ENCODE results near the gene PGAM5.
"Not testable (repeated sequence)": the region's sequence is repeated elsewhere in the genome, so short reads cannot be mapped to it uniquely, and the experiment has no call there.

Gene PGAM5

DNA sequence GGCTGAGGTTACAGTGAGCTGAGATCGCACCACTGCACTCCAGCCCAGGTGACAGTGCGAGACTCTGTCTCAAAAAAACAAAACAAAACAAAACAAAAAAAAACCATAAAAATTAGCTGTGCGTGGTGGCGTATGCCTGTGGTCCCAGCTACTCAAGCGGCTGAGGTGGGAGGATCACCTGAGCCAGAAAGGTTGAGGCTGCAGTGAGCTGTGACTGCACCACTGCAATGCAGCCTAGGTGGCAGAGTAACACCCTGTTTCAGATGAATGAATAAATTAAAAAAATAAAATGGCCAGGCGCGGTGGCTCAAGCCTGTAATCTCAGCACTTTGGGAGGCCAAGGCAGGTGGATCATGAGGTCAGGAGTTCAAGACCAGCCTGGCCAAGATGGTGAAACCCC lies 43.0 kb downstream of the PGAM5 start:
- not testable (repeated sequence) for DNase-seq (ENCODE audit: low spot score)

DNA sequence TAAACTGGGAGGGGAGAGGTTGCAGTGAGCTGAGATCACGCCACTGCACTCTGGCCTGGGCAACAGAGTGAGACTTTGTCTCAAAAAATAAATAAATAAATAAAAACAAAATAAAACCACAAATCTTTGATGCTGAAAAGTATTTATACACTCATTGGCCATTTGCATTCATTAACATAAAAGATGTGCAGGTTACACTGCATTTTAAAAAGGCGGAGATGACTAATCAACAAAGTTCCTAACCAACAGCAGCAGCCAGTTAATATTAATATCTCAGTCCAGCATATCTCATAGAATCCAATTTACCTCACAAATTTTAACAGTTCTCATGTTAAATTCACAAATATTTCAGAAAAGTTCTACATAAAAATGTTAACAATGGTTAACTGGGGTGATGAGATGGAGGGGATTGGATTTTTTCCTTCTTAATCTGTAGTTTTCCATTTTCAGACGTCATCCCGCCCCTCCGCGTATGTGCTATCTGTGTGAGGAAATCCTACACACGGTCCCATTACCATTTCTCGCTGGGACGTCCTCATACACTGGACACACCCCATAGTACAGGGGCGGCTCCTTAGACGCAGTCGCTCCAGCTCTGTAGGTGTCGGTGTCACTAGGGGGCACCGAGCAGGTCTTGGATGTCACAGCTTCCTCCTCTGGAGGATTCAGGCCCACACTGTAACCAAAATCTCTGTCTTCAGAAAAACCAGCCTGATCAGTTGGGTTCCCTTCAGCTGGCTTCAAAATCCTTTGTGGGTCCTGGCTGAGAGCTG lies 43.7 kb downstream of the PGAM5 start:
- DNase-seq (ENCODE audit: low spot score): peak; percentile 51

DNA sequence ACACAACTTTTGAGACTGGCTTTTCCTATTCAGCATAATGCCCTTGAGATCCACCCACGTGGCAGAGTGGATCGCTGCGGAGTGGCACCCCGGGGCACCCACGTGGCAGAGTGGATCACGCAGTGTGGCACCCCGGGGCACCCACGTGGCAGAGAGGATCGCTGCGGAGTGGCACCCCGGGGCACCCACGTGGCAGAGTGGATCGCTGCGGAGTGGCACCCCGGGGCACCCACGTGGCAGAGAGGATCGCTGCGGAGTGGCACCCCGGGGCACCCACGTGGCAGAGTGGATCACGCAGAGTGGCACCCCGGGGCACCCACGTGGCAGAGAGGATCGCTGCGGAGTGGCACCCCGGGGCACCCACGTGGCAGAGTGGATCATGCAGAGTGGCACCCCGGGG lies 48.2 kb downstream of the PGAM5 start:
- DNase-seq (ENCODE audit: low spot score): not testable (repeated sequence)

DNA sequence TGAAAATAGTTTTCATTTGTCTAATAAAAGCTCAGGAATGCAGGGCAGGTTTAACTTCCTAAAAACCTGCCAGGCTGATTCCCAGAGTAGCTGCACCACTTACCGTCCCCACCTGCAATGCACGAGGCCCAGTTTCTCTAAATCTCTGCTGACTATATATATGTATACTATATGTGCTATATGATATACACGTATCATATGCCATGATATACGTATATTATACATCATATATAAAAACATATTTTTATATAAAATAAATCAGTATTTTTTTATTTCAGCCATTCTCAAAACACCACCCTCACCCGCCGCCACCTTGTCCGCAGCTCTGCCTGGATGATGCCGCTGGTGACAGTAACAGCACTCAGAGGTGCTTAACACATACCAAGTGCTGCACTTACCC lies 48.7 kb downstream of the PGAM5 start:
- no peak for DNase-seq (ENCODE audit: low spot score)

DNA sequence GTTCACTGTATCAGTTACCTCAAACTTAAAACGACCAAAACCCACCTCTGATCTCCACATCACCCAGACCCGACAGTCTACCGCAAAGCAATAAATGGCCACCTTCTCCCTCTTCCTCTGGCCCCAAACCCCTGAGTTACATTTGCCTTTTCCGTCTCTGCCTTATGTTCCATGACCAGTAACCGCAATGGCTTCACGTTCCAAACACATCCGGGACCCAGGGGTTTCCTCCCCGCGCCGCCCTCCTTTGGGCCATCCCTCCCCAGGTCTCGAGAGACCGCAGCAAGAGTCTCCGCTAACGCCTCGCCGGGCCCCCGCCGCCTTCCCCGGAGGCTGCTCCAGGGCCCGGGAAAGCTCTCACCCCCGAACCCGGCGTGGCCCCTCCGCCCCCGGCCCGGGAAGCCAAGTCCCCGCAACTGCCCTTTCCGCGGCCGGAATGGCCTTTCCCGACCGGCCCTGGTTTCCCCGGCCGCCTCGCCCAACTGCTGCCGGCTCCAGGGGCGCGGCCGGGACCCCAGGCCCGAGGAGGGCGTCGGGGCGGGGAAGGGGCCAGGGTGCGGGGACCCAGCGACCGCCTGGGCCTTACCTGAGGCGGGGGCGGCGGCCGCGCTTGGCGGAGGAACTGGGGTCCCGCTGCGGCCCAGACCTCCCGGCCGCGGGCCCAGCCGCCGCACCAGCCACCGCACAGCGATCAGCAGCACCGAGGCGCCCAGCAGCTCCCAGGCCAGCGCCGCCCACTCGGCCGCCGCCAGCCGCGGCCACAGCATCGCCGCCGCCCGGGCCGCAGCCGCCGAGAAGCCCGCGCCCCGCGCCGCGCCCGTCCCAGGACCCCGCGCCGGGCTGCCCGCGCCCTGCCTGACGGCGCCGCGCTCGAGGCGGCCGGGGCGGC lies 50.6 kb downstream of the PGAM5 start, which contains the start of gene ANKLE2:
Gene ANKLE2, minus strand, starts transcription at position 801 of the 889 bp plus-strand sequence. Its CDS starts 34 bp downstream, at position 767.
- DNase-seq (ENCODE audit: low spot score): peak; percentile 84

DNA sequence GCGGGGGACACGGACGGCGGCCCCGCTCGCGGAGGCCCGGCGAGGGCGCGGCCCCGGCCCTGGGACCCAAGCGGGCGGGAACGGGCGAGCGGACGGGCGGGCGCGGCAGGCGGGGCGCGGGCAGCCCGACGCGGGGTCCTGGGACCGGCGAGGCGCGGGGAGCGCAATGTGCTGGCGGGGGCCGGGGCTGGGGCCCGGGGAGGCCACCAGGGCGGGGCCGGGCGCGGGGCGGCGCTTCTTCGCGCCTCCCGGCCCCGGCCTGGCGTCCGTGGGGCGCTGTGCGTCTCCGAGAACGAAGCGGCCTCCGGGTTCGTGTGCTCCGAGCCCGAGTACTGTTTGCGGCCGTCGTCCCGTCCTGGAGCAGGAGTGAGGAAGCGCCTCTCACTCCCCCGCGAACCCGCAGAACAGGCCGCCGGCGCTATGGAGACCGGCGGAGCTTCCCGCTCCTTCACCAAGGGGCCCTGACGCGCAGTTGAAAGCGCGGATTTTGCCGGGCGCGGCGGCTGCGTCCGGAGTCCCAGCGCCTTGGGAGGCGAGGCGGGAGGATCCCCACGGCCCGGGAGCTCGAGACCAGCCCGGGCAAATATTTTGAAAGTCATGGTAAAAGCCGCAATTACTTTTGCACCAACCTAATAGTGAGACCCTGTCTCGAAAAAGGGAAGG lies 51.4 kb downstream of the PGAM5 start:
- DNase-seq (ENCODE audit: low spot score): peak; percentile 90

DNA sequence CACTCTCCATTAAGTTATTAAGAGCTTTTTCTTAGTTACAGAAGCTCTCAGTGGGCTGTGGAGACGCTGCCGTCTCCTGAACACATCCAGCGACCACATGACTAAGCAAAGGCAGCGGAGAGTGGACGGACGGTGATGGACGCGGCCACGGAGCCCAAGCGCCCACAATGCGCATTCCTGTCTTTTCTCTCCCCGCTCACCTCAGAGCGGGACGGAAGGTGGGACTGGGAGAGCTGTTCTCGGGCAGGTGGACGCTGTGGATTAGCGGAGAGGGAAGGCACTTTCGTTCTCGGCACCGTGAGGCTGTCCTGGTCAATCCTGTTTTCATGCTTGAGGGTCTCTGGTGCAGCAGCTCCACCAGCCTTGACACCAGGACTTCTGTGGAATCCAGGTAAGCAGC lies 53.6 kb downstream of the PGAM5 start:
- no peak for DNase-seq (ENCODE audit: low spot score)

DNA sequence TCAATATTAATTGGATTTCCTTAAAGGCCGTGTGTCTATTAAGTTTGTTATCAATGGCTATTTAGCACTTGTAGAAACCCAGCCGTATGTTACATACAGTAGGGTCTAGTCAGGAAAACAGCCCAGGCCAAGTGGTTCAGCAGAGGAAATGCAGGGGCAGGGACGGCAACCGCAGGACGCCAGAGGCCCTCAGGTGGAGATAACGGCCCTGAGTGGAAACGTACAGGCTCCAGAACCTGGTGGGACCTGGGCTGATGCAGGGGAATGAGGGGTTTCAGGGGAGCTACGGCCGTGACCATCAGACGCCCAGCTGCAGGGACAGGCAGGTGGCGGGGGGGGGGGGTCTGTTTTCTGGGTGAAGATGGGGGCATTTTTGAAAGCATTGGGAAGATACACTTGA lies 54.7 kb downstream of the PGAM5 start:
- DNase-seq (ENCODE audit: low spot score): no peak

DNA sequence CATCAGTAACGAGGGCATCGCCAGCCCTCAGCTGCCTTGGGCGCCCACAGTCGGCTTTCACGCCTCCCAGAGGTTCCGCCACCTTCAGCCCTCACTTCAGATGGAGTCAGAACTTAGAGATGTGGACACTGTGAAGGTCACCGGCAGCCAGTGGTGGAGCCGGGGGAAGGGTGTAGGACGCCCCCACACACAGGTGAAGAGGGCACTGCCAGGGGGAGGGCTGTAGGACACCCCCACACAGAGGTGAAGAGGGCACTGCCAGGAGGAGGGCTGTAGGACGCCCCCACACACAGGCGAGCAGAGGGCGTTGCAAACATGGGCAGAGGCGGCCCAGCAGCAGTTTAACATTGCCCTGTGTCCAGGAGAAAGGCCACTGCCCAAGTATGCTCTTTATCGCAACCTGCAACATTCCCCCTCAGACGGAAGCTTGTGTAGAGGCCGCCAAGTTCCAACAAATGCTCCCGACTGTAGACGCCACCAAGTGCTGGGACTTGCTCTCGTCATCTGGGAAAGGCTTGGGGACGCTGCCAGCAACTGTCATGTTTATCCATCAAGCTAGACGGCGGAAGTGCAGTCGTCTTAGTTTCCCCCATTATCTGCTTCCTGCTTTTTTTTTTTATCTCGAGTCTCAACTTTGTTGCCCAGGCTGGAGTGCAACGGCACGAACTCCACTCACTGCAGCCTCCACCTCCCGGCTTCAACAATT lies 55.9 kb downstream of the PGAM5 start:
- DNase-seq (ENCODE audit: low spot score): no peak

DNA sequence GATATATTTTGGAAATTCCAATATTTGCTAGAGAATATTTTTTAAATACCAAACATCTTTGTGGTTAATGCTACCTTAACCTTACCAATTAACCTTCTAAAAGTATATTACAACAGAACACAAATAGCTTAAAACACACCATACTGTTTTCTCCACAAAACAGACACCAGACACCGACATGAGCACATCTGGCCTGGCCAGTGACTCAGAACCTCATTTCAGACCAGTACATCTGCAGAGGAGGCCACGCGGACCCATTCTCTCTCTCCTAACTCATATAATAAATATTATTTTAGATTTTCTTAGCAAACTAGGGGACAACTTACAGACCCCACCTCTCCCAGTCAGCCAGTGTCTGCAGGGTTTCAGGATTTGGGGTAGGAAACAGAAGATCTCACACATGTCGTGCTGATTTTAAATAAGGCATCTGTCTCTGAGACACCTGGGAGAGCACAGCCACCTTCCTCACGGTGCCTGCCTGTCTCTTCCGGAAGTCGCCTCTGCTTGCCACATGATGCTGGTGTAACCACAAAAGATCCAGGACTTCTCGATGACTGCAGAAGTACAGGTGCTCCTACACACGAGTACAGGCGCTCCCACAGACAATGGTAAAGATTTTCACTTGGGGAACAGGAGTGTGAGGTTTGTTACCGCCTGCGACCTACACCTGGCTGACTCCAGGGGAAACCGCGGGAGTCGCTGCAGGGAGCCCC lies 60.6 kb downstream of the PGAM5 start:
- DNase-seq (ENCODE audit: low spot score): peak; percentile 92
